Choroid plexus epithelial cell (primary cell): ENCODE measurements around the gene CNNM2.
"Not testable (repeated sequence)": the region's sequence is repeated elsewhere in the genome, so short reads cannot be mapped to it uniquely, and the experiment has no call there.

Source experiments
- DNase-seq: peaks from one replicate; pipeline ENCODE4 v3.0.0-alpha.2; 2010; ENCODE audit warnings: low read depth
- H3K4me3 ChIP-seq: 2 replicates; pipeline ENCODE4 v1.5.1; 2011; ENCODE audit warnings: low read depth, mild to moderate bottlenecking, control low read depth, low read length, moderate library complexity
- TF ChIP-seq, protein P1 (sequence below): conservative IDR thresholded peaks from 2 replicates; pipeline ENCODE4 v1.5.1; 2011; ENCODE audit warnings: low read depth, mild to moderate bottlenecking, control low read depth, inconsistent platforms, low read length, moderate library complexity

CNNM2 gene

DNA sequence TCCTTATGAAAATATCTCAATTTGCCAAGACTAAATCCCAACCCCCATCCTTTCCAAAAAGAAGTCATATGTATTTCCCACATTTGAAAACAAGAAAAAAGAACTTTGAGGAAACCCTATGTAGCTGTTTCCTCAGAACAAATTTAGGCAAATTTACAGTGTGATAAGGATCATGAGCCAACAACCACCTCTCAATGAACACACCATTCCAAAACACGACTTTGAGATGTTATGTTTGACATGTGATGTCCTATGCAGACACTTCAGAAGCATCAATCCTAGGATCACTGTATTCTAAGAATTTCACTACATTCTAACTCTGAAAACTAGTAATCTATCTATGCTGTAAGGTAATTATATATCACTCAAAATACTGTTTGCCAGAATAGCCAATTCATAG, 212.8 kb downstream of the CNNM2 start:
- no peak for DNase-seq
- TF ChIP-seq, protein P1, sequence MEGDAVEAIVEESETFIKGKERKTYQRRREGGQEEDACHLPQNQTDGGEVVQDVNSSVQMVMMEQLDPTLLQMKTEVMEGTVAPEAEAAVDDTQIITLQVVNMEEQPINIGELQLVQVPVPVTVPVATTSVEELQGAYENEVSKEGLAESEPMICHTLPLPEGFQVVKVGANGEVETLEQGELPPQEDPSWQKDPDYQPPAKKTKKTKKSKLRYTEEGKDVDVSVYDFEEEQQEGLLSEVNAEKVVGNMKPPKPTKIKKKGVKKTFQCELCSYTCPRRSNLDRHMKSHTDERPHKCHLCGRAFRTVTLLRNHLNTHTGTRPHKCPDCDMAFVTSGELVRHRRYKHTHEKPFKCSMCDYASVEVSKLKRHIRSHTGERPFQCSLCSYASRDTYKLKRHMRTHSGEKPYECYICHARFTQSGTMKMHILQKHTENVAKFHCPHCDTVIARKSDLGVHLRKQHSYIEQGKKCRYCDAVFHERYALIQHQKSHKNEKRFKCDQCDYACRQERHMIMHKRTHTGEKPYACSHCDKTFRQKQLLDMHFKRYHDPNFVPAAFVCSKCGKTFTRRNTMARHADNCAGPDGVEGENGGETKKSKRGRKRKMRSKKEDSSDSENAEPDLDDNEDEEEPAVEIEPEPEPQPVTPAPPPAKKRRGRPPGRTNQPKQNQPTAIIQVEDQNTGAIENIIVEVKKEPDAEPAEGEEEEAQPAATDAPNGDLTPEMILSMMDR = no peak
- no peak overlapping the region for H3K4me3 ChIP-seq

- H3K4me3 ChIP-seq, DNase-seq: not testable (repeated sequence)
Observed at GRCh38 chr10:103135168-103135567, 217.1 kb downstream of the CNNM2 start.

DNA sequence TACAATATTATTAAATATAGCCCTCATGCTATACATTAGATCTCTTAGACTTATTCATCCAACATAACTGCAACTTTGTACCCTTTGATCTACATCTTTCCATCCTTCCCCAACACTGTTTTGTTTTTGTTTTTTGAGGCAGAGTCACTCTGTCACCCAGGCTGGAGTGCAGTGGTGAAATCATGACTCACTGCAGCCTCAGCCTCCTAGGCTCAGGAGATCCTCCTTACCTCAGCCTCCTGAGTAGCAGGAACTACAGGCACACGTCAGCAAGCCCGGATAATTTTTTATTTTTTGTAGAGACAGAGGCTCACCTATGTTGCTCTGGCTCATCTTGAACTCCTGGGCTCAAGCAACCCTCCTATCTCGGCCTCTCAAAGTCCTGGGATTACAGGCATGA, 221.7 kb downstream of the CNNM2 start:
- H3K4me3 ChIP-seq = no peak overlapping the region
- TF ChIP-seq, protein P1 = no peak
- no peak for DNase-seq
